IMR-90 (cell line): Measurements from ENCODE around the gene NEK2. TPM values are rescaled to one million over a fixed set of nuclear protein-coding genes. Genes with fewer than 3 reads are reported as not detected.

ENCODE experiments used
- ATAC-seq: fragments of 200-7000 bp; cut with Tn5 transposase; 2 replicates; pipeline ENCODE4 v1.9.1; 2020; ENCODE audit warnings: low read depth, mild to moderate bottlenecking, moderate library complexity
- BruUV-seq: library from RNA; stranded (reverse); fragments of 400-500 nt; replicated peaks from 2 replicates; lab custom pipeline; 2021; lab: Mats Ljungman, UMichigan
- CTCF ChIA-PET: fragments of 300-600 bp; formaldehyde crosslinking; extraction: SDS; loops from one replicate; lab custom pipeline; 2021; ENCODE audit warnings: antibody characterized with exemption; lab: Yijun Ruan, JAX
- POLR2A ChIA-PET: fragments of 300-600 bp; sonication (Branson Sonifier 250); formaldehyde crosslinking; loops from one replicate; lab custom pipeline; 2022; ENCODE audit warnings: antibody characterized with exemption; ENCODE audit not compliant: unreplicated experiment; lab: Charles Lee
- DNase-seq: peaks from one replicate; pipeline ENCODE4 v3.0.0; 2013
- H2AFZ ChIP-seq: replicated peaks from 2 replicates; pipeline ENCODE3; 2013; ENCODE audit warnings: low read length, mild to moderate bottlenecking; ENCODE audit not compliant: poor library complexity
- H2AK5ac ChIP-seq: 2 replicates; pipeline ENCODE4 v1.6.1; 2013; ENCODE audit warnings: low read depth, low read length, inconsistent platforms
- H2AK9ac ChIP-seq: replicated peaks from 2 replicates; pipeline ENCODE3; 2013; ENCODE audit warnings: mild to moderate bottlenecking, low read depth, low read length, moderate library complexity; ENCODE audit not compliant: poor library complexity
- H2BK120ac ChIP-seq: 2 replicates; pipeline ENCODE4 v1.6.1; 2013; ENCODE audit warnings: low read depth, low read length, inconsistent platforms
- H2BK15ac ChIP-seq: 3 replicates; pipeline ENCODE4 v1.6.1; 2013; ENCODE audit warnings: low read depth, low read length, inconsistent platforms
- H2BK20ac ChIP-seq: 2 replicates; pipeline ENCODE4 v1.6.1; 2013; ENCODE audit warnings: low read depth, mild to moderate bottlenecking, inconsistent platforms, low read length, moderate library complexity
- H2BK5ac ChIP-seq: 2 replicates; pipeline ENCODE4 v1.6.1; 2013; ENCODE audit warnings: mild to moderate bottlenecking, low read depth, low read length, inconsistent platforms; ENCODE audit not compliant: poor library complexity, severe bottlenecking
- H3K14ac ChIP-seq: replicated peaks from 2 replicates; pipeline ENCODE4 v1.6.1; 2013; ENCODE audit warnings: low read depth, low read length, inconsistent platforms
- H3K18ac ChIP-seq: 2 replicates; pipeline ENCODE4 v1.6.1; 2013; ENCODE audit warnings: low read depth, low read length, control low read depth
- H3K23ac ChIP-seq: 2 replicates; pipeline ENCODE4 v1.6.1; 2013; ENCODE audit warnings: low read depth, low read length, inconsistent platforms
- H3K27ac ChIP-seq: 2 replicates; pipeline ENCODE4 v1.5.1; 2013; ENCODE audit warnings: mild to moderate bottlenecking, control low read depth, low read length; ENCODE audit not compliant: insufficient read depth
- H3K27me3 ChIP-seq: 2 replicates; pipeline ENCODE4 v1.6.1; 2013; ENCODE audit warnings: low read length; ENCODE audit not compliant: control insufficient read depth, insufficient read depth
- H3K36me3 ChIP-seq: 2 replicates; pipeline ENCODE4 v1.6.1; 2013; ENCODE audit warnings: low read length, mixed read lengths; ENCODE audit not compliant: control insufficient read depth, insufficient read depth
- H3K4ac ChIP-seq: 2 replicates; pipeline ENCODE4 v1.6.1; 2013; ENCODE audit warnings: low read depth, low read length, inconsistent platforms
- H3K4me1 ChIP-seq: 2 replicates; pipeline ENCODE4 v1.6.1; 2013; ENCODE audit warnings: low read length, mixed read lengths; ENCODE audit not compliant: control insufficient read depth, insufficient read depth
- H3K4me2 ChIP-seq: 2 replicates; pipeline ENCODE4 v1.6.1; 2013; ENCODE audit warnings: low read depth, mild to moderate bottlenecking, control low read depth, low read length, moderate library complexity
- H3K4me3 ChIP-seq: 2 replicates; pipeline ENCODE4 v1.5.1; 2013; ENCODE audit warnings: low read depth, mild to moderate bottlenecking, control low read depth, low read length, moderate library complexity; ENCODE audit not compliant: insufficient read depth
- H3K56ac ChIP-seq: 2 replicates; pipeline ENCODE4 v1.6.1; 2013; ENCODE audit warnings: low read length, inconsistent platforms; ENCODE audit not compliant: insufficient read depth; ENCODE audit errors: extremely low read depth
- H3K79me1 ChIP-seq, 2 experiments: 2 replicates each; pipeline ENCODE4 v1.6.1; 2013; ENCODE audit warnings: low read length in 2 of 2, inconsistent platforms in 1 of 2, low read depth in 1 of 2
- H3K9ac ChIP-seq: 2 replicates; pipeline ENCODE4 v1.6.1; 2013; ENCODE audit warnings: low read depth, low read length, control low read depth
- H3K9me1 ChIP-seq: 2 replicates; pipeline ENCODE4 v1.6.1; 2013; ENCODE audit warnings: low read length, inconsistent platforms; ENCODE audit not compliant: insufficient read depth
- H3K9me3 ChIP-seq: 2 replicates; pipeline ENCODE4 v1.6.1; 2013; ENCODE audit warnings: low read length; ENCODE audit not compliant: control insufficient read depth, insufficient read depth
- H4K20me1 ChIP-seq: 2 replicates; pipeline ENCODE4 v1.6.1; 2013; ENCODE audit warnings: low read length, inconsistent platforms; ENCODE audit not compliant: insufficient read depth
- H4K5ac ChIP-seq: 2 replicates; pipeline ENCODE4 v1.6.1; 2013; ENCODE audit warnings: mild to moderate bottlenecking, low read depth, low read length, control low read depth
- H4K8ac ChIP-seq, 2 experiments: 2 replicates each; pipeline ENCODE4 v1.6.1; 2013; ENCODE audit warnings: low read depth in 2 of 2, low read length in 2 of 2, control low read depth in 1 of 2, inconsistent platforms in 1 of 2
- H4K91ac ChIP-seq: 2 replicates; pipeline ENCODE4 v1.6.1; 2013; ENCODE audit warnings: low read depth, low read length, inconsistent platforms; ENCODE audit not compliant: insufficient read depth
- BHLHE40 ChIP-seq: fragments of 150-350 bp; IDR thresholded peaks from 2 replicates; pipeline ENCODE4 v1.6.1; 2016; ENCODE audit warnings: mild to moderate bottlenecking, low read depth, low read length
- CEBPB ChIP-seq: IDR thresholded peaks from 2 replicates; pipeline ENCODE4 v1.6.1; 2012; ENCODE audit warnings: low read depth, low read length, improper control_type of control experiment
- CHD1 ChIP-seq: IDR thresholded peaks from 2 replicates; pipeline ENCODE4 v1.6.1; 2012; ENCODE audit warnings: low read depth, low read length, improper control_type of control experiment
- ELK1 ChIP-seq: fragments of 150-350 bp; IDR thresholded peaks from 2 replicates; pipeline ENCODE4 v1.6.1; 2016; ENCODE audit warnings: low read depth, mild to moderate bottlenecking, low read length, moderate library complexity, borderline replicate concordance
- FOS ChIP-seq: fragments of 150-350 bp; IDR thresholded peaks from 2 replicates; pipeline ENCODE4 v1.6.1; 2016; ENCODE audit warnings: low read depth, low read length
- MAFK ChIP-seq: IDR thresholded peaks from 2 replicates; pipeline ENCODE4 v1.6.1; 2012; ENCODE audit warnings: low read depth, low read length, improper control_type of control experiment
- MAZ ChIP-seq: IDR thresholded peaks from 2 replicates; pipeline ENCODE4 v1.6.1; 2012; ENCODE audit warnings: low read depth, mild to moderate bottlenecking, low read length, improper control_type of control experiment, moderate library complexity, borderline replicate concordance
- MXI1 ChIP-seq: IDR thresholded peaks from 2 replicates; pipeline ENCODE4 v1.6.1; 2012; ENCODE audit warnings: low read depth, mild to moderate bottlenecking, low read length, moderate library complexity, borderline replicate concordance
- RAD21 ChIP-seq: IDR thresholded peaks from 2 replicates; pipeline ENCODE4 v1.6.1; 2012; ENCODE audit warnings: low read length, improper control_type of control experiment
- RCOR1 ChIP-seq: IDR thresholded peaks from 2 replicates; pipeline ENCODE4 v1.6.1; 2012; ENCODE audit warnings: mild to moderate bottlenecking, low read length, improper control_type of control experiment; ENCODE audit not compliant: insufficient replicate concordance
- RFX5 ChIP-seq: IDR thresholded peaks from 2 replicates; pipeline ENCODE4 v1.8.0; 2012; ENCODE audit warnings: low read depth, mild to moderate bottlenecking, low read length, moderate library complexity
- SMC3 ChIP-seq: fragments of 150-350 bp; IDR thresholded peaks from 2 replicates; pipeline ENCODE4 v1.6.1; 2016; ENCODE audit warnings: low read depth, mild to moderate bottlenecking, antibody characterized with exemption, low read length, moderate library complexity
- WGBS, 2 experiments: methylation state at CpG; one replicate each; pipeline versions ENCODE4 v1.1.5 to v1.1.7; 2013; ENCODE audit warnings: missing lambda C conversion rate in 2 of 2; ENCODE audit not compliant: insufficient read length in 1 of 2; ENCODE audit errors: extremely low coverage in 2 of 2; 5-methylcytosine and 5-hydroxymethylcytosine counted together
- dilution Hi-C: fragments of 300-500 bp; cut with HindIII; formaldehyde crosslinking; loops from one replicate; pipeline ENCODE4 v1.14.3; 2018; ENCODE audit warnings: low sequenced_read_pairs; ENCODE audit not compliant: unreplicated experiment
- in situ Hi-C: fragments of 300-500 bp; cut with MboI; formaldehyde crosslinking; loops from 3 replicates; pipeline ENCODE4 v1.14.3; 2019; ENCODE audit warnings: low sequenced_read_pairs, inconsistent platforms, mixed read lengths
- intact Hi-C: fragments of 100-400 bp; cut with micrococcal nuclease; formaldehyde crosslinking; loops from 2 replicates; pipeline ENCODE4 v1.10.0; 2022
- polyA plus RNA-seq, 3 experiments: library from polyadenylated mRNA; depleted of rRNA; stranded (reverse); fragments of >200 nt; gene quantifications; 2 replicates each; pipeline ENCODE4 v1.2.3, GENCODE V29; 2012; ENCODE audit warnings: low replicate concordance in 1 of 3
- total RNA-seq: library from RNA; depleted of rRNA; stranded (reverse); fragments of >200 nt; gene quantifications from 2 replicates; pipeline ENCODE4 v1.2.3, GENCODE V29; 2012
- TF ChIP-seq, protein P1 (sequence below): fragments of 150-350 bp; IDR thresholded peaks from 2 replicates; pipeline ENCODE4 v1.6.1; 2017; ENCODE audit warnings: mild to moderate bottlenecking, antibody characterized with exemption, low read length, low read depth
- TF ChIP-seq, protein P2 (sequence below): conservative IDR thresholded peaks from 2 replicates; pipeline ENCODE4 v1.5.1; 2012; ENCODE audit warnings: mild to moderate bottlenecking, low read depth, low read length, improper control_type of control experiment

The NEK2 gene
- total and polyA plus RNA-seq, 2 of the 4 experiments (the other 2 are of a cell fraction) = 9.9 to 26.0 TPM

GRCh38 chr1:211647711-211648121, 27.7 kb downstream of the NEK2 start:
- Histone ChIP-seq H3K9ac (no peak overlapping the region), H2BK20ac (no peak overlapping the region), H3K27ac (no peak overlapping the region), H2BK5ac (no peak overlapping the region), H3K27me3 (no peaks in the 10 kb centered on the region), H3K36me3 (no peaks in the 10 kb centered on the region), H3K9me1 (no peaks in the 10 kb centered on the region), H3K4ac (no peak overlapping the region), H2BK15ac (no peak overlapping the region), H2AK5ac (no peak overlapping the region), H3K14ac (no peak overlapping the region), H3K23ac (no peak overlapping the region), H4K91ac (no peak overlapping the region), H4K8ac (no peak overlapping the region), H4K20me1 (no peaks in the 10 kb centered on the region), H4K5ac (no peak overlapping the region), H3K4me2 (no peak overlapping the region), H3K9me3 (no peaks in the 10 kb centered on the region), H3K4me3 (no peak overlapping the region), H3K79me1 (no peaks in the 10 kb centered on the region), H2AK9ac (no peak overlapping the region), H3K56ac (no peak overlapping the region), H3K4me1 (peaks cover 5% of the 10 kb centered on the region; the same call in 1 of the 2 replicates), H2BK120ac (no peak overlapping the region), H2AFZ (no peak overlapping the region), H3K18ac (no peak overlapping the region)
- TF ChIP-seq, protein P1, sequence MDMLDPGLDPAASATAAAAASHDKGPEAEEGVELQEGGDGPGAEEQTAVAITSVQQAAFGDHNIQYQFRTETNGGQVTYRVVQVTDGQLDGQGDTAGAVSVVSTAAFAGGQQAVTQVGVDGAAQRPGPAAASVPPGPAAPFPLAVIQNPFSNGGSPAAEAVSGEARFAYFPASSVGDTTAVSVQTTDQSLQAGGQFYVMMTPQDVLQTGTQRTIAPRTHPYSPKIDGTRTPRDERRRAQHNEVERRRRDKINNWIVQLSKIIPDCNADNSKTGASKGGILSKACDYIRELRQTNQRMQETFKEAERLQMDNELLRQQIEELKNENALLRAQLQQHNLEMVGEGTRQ = no peak
- TF ChIP-seq RAD21 (no peak), CHD1 (no peak), BHLHE40 (no peak), ELK1 (no peak), CEBPB (no peak), RCOR1 (no peak), MXI1 (no peak), MAFK (no peak), FOS (no peak), SMC3 (no peak), MAZ (no peak), RFX5 (no peak)
- TF ChIP-seq, protein P2, sequence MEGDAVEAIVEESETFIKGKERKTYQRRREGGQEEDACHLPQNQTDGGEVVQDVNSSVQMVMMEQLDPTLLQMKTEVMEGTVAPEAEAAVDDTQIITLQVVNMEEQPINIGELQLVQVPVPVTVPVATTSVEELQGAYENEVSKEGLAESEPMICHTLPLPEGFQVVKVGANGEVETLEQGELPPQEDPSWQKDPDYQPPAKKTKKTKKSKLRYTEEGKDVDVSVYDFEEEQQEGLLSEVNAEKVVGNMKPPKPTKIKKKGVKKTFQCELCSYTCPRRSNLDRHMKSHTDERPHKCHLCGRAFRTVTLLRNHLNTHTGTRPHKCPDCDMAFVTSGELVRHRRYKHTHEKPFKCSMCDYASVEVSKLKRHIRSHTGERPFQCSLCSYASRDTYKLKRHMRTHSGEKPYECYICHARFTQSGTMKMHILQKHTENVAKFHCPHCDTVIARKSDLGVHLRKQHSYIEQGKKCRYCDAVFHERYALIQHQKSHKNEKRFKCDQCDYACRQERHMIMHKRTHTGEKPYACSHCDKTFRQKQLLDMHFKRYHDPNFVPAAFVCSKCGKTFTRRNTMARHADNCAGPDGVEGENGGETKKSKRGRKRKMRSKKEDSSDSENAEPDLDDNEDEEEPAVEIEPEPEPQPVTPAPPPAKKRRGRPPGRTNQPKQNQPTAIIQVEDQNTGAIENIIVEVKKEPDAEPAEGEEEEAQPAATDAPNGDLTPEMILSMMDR = no peak
- ChIA-PET CTCF (interaction anchor here (1.2 kb wide), 1 partner anchor 67 kb away, joined by 4 read pairs; no protein-coding TSS in a partner anchor), POLR2A (interaction anchor here (0.7 kb wide), 1 partner anchor 987 kb away, joined by 3 read pairs; no protein-coding TSS in a partner anchor)
- ATAC-seq = no peak
- no peak for DNase-seq
- WGBS, 2 experiments = 83% methylated on average over 3 of the region's 4 CpGs; no CpG with 5 or more reads in 1 of the 2 experiments
- dilution Hi-C loops (no loop called here), in situ Hi-C loops (loop anchor here (5.0 kb wide), 1 partner anchor 325 kb away; no protein-coding TSS in a partner anchor), intact Hi-C loops (no loop called here)
- no TSS peak for BruUV-seq
